ENCODE results near the gene ESR2.
"Not testable (repeated sequence)": the region's sequence is repeated elsewhere in the genome, so short reads cannot be mapped to it uniquely, and the experiment has no call there.

ESR2 gene

DNA sequence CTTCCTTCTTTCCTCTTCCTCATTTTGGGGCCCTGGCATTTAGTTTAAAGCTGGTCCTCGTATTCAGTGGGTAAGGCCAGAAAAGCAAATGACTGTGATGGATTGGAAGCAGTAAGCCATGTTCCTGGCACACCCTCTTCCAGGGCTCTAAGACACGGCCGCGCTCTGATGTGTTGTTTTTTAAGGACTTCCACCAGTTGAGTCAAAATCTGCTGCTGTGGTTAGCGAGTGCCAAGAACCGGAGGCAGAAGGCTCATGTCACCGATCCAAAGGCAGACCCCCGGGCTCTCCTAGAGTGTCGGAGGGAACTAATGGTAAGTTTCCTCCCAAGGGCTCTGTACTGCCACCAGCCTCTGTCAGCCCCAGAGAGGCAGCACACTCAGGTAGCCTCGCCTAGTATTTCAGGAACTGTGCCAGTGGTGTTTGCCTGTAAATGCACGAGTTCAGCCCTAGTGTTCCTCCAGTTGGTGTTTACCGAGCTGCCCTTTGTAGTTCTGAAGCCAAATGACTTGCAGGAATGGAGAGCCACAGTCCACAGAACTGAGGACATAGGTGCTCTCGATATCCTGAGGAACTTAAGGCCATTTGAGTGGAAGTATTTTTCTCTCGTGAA is 72.7 kb downstream of the ESR2 start:
- DNase-seq (ENCODE audit: low read depth): no peak

DNA sequence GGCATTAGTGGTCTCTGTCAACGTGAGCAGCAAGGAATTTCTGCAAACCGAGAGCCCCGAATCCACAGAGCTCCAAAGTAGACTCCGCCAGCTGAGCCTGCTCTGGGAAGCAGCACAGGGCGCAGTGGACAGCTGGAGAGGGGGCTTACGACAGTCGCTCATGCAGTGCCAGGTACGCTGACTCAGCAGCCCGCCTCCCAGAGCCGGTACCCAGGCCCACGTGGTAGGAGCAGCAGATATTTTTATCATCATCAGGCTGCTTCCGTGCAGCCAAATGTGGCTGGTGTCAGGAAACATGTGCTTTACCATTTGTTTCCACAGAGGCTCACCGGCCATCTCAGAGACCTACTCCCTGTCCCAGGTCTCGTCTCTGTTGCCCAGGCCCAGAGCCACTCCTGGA is 73.7 kb downstream of the ESR2 start:
- no peak for DNase-seq (ENCODE audit: low read depth)

DNA sequence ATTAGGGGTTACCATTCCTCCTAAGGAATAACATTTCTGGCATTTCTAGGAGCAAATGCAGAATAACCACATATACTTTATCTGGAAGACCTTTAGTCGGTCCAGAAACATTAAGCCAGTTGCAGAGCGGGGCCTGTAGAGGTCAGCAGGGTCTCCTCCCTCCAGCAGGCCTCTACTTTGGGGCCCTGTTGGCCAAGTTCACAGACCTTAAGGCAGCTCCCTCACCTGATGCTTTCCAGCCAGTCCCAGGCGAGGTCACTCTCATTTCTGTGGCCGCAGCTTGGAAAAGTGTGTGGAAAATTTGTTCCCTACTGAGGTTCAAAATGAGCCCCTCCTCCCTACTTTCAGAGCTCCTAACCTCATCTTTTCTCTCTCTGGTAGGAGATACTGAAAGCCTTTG is 74.1 kb downstream of the ESR2 start:
- no peak for DNase-seq (ENCODE audit: low read depth)

DNA sequence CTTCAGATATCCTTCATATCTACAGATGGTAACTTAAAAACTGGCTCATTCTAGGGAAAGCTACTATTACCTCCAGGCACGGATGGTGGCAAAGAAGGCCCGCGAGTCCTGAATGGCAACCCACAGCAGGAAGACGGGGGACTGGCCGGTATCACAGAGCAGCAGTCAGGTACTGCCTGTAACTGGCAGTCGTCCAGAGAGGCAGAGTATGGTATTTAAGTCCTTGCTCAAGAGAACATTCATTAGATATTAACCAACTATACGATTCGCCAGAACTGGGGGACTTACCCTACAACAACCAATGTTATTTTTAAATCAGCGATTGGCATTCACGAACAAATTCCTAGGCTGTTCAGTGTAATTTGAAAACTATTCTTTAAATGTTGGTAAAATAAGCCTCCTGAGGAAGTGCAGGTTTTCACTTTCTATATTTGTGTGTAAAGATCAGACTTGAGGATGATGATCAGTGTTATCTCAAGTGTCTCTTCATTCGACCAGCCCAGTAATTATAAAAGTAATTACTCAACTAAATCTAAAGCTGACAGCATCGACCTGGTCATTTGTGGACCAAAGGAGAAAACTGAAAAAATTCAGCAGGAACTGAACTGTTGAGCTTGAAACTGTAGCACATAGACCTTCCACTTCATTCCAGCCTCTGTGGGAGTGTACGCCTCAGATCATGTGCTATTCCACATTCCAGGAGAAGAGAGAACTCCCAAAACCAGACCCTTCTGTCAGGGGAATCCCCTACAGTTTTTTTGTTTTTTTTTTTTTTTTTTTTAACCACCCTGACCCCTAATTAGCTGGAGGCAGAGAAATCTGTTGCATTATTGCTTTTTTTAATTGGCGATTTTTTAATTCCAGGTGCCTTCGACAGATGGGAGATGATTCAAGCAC is 75.6 kb downstream of the ESR2 start:
- DNase-seq (ENCODE audit: low read depth): no peak

DNA sequence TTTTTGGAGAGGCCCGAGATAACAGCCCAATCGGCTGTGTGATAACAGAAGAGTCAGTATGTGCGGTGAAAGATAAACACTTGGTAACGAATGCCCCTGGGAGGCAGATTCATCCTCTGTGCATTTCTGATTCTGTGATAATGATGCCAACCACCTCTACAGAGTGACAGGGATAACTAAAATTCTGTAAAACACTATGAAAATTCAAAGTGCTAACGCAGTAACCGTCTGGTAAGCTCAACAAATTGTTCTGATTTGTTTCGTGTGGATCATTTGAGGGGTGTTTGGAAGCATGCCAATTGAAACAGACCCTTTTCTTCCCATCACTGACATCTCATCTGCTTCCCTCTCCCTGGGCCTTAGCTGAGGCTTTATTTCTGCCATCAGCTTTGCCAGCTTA is 76.3 kb downstream of the ESR2 start:
- no peak for DNase-seq (ENCODE audit: low read depth)

DNA sequence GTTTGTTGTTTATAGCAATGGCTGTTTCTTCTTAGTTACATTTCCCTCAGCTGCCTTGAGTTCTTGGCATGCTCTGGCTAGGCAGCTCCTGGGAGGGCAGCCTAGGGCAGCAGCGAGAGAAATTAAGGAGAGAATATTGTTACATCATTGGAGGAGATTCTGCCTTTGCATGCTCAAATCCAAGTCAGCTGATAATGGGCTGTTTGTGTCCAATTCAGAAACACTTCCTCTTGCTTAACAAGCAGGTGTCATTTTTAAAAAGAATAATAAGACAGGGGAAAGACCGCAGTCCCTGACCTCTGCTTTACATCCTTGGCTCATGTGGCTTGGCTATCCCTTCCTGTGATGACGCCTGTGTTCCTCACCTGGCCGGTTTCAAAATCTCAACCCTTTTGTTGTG is 76.9 kb downstream of the ESR2 start:
- no peak for DNase-seq (ENCODE audit: low read depth)

DNA sequence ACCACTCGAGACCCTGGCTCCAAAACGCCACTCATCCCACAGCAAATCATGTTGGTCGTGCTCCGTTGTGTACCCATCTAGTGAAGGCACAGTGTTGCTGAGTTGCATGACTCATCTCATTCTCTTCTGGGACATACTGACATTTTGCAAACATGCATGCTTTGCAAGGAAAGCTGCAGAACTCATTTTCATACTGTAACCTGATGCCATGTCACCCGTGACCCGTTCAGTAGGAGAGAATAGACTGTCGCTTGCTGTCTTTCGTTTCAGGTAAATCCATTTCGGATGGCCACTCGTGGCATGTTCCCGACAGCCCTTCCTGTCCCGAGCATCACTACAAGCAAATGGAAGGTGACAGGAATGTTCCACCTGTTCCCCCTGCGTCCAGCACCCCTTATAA is 78.2 kb downstream of the ESR2 start:
- no peak for DNase-seq (ENCODE audit: low read depth)

DNA sequence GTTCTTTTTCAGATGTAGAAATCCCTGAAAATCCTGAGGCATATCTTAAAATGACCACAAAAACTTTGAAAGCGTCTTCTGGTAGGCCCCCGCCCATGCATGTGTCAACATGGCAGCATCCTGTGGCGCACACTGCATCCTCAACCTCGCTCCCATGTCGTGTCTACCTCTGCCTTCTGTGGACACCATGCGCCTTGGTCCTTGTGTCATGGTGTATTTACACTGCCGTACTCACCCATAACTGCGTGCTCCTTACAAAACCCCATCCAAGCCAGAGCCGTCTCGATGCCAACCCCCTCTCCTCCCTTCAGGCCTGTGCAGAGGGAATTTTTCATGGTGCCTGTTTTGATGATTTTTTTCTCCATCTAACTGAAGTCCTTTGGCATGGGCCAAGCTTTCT is 78.9 kb downstream of the ESR2 start:
- DNase-seq (ENCODE audit: low read depth): no peak

DNA sequence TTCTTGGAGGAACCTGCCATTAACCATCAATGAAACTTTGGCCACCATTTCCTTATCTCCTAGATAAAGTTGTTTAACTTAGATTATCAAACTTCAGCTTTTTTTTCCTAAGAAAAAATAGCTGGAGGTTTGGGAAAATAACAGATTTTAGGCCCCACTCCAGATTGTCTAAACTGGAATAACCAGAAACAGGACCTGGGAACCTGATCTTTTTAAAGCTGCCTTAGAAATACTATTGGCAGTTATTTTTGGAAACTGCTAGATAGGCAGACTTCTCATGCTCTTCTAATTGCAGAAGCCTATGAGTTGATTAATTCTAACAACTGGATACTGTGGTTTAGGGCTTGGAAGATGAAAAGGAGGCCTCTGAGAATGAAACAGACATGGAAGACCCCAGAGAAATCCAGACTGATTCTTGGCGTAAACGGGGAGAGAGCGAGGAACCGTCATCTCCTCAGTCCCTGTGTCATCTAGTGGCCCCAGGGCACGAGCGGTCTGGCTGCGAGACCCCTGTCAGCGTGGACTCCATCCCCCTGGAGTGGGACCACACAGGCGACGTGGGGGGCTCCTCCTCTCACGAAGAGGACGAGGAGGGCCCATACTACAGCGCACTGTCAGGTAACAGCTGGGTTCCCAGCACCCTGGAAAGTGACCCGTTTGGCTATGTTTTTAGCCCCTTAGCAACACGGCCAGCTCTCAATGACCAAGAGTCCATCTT is 80.2 kb downstream of the ESR2 start:
- DNase-seq (ENCODE audit: low read depth): no peak

DNA sequence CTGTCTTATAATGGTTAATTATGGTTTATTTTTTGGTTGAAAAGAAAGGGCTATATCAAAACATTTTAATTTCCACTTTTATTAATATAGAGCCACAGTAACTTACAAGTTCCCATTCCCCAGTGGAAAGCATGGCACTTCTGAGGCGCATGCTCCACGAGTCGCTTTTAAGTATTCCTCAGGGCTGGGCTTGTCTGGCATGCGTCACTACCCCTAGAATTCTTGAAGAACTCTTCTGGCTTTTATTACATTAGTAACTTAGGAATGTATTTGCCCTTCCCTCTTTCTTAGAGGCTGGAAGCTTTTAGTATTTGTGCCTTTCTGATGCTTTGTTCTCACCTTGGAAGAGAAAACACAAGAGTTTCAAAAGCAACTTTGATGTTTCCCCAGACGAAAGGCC is 81.1 kb downstream of the ESR2 start:
- no peak for DNase-seq (ENCODE audit: low read depth)

DNA sequence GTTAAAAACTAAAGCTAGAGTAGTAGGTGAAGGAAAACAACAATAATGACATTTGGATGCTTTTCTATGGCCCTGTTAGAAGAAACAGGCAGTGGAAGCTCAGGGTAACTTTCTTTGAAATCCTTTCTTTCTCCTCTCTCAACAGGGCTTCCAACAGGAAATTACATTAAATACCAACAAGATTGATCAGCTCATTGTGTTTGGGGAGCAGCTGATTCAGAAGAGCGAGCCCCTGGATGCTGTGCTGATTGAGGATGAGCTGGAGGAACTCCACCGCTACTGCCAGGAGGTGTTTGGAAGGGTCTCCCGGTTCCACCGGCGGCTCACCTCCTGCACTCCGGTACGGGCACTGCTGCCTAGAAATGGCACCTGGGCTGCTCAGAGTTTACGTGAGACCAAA is 81.5 kb downstream of the ESR2 start:
- DNase-seq (ENCODE audit: low read depth): no peak

DNA sequence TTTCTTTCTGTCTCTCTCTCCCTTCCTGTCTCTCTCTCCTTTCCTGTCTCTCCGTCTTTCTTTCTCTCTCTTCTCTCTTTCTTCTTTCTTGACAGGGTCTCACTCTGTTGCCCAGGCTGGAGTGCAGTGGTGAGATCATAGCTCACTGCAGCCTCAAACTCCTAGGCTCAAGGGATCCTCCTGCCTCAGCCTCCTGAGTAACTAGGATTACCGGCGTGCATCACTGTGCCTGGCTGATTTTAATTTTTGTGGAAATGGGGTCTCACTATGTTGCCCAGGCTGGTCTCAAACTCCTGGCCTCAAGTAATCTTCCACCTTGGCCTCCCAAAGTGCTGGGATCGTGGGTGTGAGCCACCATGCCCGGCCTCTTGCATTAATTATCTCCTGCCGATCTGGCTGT is 83.3 kb downstream of the ESR2 start:
- not testable (repeated sequence) for DNase-seq (ENCODE audit: low read depth)

DNA sequence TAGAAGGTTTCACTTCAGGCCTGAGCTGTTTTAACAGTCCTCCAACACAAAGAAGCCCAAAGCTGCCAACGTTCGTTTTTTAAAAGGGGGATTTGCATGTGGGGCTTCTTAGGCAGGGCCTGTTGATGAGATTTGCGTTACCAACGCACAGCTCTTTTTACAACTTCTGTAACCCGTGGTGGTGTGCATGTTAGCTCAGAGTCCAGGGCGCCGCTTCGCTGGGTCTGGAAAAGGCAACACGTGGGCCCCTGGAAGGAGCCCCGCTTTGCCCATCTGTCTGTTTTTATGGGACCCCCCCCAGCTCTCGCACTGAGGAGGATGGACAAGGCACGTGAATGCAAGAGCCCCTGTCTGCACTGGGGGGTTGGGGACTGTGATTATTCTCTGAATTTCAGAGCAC is 84.0 kb downstream of the ESR2 start:
- DNase-seq (ENCODE audit: low read depth): no peak

DNA sequence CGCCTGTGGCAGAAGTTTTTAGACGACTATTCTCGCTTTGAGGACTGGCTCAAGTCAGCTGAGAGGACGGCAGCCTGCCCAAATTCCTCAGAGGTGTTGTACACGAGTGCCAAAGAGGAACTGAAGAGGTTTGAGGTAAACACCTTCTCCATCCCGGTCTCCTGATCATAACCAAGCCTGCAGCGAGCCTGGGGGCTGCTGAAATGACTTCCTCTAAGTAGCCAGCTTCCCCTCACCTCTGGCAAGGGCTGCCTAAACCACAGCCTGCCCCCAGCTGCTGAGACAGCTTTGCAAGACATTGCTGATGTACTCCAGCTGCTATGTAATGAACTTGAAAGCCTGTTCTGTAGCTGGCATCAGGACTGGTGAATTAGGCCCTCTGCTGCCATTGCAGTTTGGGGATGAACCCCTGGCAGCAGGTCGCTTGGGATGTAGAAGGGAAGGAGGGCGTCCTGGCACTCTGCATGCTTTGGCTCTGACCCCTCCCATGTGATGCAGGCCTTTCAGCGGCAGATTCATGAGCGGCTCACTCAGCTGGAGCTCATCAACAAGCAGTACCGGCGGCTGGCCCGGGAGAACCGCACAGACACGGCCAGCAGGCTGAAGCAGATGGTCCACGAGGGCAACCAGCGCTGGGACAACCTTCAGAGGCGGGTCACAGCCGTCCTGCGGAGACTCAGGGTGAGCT is 84.6 kb downstream of the ESR2 start:
- DNase-seq (ENCODE audit: low read depth): no peak

DNA sequence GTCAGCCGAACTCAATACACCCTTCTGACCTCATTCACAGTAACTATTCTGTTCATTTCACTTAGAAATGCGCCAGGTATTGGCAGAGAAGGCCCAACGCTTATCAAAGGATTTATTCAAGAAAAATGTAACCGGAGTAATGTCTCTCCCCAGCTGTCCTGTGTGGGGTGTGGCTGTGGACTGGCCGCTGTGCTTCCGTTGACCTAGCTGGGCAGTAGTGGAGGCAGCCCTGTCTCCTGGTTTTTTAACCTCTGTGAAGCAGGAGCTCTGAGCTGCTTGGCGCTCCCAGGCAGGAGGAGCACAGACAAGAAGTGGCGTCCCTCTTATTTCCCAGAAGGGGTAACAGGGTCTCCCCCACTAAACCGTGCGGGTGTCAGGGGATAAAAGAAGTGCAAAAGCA is 85.2 kb downstream of the ESR2 start:
- DNase-seq (ENCODE audit: low read depth): no peak

DNA sequence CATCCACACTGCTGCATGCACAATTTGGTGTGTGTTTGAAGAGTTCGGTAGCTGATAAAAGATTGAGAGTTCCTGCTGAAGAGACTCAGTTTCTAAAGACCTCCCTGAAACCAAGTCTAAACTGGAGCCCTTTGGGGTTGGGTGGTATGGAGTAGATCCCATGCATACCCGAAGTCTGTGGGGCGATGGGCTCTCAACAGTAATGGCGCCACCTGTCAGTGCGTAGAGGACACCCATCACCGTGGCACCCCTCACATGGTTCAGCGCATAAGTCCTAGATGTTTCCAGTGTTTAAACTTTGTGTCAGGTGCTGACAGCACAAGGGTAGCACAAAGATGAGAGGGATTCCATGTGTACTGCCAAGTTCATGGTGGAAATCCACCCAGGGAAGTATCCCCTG is 85.9 kb downstream of the ESR2 start:
- DNase-seq (ENCODE audit: low read depth): no peak

DNA sequence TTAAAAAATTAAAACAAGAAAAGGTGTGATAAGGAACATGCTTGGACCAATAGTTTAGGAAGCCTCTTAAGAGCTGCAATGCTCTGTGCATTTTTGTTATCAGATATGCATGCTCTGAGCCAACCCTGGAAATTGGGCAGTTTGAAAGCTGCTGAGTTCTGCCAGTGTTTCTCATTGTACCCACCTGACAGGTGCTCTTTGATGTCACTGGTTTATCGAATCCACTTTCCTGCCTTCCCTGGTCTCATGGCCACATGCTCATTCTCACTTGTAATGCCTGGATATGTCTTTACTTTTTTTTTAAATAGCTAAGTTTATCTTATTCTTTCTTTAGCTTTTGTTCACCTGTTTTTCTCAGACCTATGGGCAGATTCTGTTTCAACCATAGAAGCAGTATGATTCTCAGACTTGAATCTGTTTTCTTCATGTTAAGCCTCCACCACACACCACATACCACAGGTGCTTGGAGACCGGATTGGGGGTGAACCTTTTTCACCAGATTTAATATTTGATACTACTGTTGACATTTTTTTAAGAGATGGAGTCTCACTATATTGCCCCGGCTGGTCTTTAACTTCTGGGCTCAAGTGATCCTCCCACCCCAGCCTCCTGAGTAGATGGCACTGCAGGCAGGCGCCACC is 90.7 kb downstream of the ESR2 start:
- DNase-seq (ENCODE audit: low read depth): no peak

DNA sequence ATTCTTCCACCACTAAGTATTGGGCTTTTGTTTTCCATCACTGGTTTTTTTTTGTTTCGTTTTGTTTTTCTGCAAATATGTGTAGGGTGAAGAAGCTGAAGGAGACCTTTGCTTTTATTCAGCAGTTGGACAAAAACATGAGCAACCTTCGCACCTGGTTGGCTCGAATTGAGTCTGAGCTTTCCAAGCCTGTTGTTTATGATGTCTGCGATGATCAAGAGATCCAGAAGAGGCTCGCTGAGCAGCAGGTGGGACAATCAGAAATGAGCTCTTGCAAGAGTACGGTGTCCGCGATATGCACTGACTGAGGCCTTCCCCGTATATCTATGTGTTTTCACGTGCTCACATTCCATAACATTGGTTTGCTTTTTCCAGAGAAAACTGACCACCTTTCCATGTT is 91.5 kb downstream of the ESR2 start:
- no peak for DNase-seq (ENCODE audit: low read depth)

DNA sequence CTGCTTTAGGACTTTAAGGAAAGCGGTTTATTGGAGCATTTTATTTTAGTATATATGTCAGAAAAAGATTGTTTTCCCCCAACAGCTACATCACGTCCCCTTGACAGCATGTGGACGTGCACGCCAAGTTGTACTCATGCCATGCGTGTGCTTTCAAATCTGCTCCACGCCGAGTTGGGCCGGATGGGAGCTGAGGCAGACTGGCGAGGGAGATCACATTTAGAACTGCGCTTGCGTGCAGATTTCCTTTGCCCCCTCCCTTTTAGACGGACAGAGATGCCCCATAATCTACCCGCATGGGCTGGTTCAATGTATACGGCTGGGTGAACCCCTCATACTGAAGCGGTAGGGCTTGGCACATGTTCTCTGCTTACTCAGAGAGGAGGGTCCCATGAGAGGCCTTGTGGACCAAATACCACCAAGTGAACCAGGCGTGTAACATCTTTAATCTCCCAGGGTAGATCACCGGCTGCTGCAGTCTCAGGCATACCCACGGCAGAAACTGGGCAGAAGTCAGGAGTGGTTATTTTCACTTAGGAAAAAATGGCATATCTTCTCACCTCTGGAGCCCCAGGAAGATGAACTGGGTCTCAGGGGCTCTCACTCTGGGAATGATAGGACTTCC is 92.1 kb downstream of the ESR2 start:
- DNase-seq (ENCODE audit: low read depth): no peak

DNA sequence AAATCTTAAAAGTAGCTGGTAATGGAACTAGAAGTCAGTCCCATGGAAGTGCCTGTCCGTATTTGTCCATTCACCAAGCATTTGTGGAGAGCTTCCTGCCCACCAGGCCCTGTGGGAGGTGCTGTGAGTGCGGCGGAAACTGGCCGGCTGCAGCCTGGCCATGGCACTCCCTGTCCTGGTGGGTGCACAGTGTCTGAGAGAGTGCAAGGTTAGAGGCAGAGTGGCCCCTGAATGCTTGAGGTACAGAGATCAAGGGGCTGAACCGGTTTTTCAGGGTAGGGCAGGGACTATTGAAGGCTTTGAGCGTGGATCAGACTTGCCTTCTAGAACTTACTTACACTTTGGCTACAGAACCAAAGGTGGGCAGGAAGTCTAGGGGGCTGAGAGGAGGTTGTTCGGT is 92.9 kb downstream of the ESR2 start:
- DNase-seq (ENCODE audit: low read depth): no peak

DNA sequence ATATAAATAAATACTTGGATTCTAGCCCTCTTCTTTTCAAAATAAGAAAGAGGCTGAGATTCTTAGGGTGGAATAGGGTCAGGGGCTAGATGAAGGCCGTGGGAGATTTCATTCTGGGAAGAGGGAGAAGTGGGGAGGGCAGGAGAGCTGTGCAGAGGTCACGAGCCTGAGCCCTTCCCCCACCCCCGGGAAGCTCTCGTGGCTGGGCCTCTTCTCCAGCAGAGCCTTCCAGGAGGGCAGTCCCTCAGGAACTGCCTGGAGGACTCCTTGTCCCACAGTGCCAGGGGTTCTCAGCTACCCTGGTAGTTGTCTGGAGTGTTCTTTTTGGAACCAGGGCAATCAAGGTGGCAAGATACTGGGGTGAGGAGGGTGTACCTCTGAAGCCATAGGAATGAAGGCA is 94.0 kb downstream of the ESR2 start:
- DNase-seq (ENCODE audit: low read depth): no peak

DNA sequence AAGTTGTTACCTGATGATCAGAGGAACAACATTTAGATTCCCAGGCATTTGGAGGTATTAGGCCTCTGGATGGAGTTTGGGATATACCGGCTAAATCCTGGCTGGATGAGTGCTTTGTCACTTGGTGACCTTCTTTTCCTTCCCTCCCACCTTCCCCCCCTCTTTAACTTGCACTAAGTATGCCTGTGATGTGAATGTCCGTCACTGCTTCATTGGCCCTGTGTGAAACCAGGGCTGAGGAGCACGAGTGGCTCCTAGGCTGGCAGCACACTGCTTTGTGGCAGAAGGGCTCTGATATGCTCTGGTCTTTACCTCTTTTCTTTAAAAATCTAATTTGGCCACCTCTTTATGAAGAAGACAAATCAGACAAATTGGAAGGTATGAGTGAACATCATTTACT is 95.7 kb downstream of the ESR2 start:
- DNase-seq (ENCODE audit: low read depth): no peak

All from activated T-cell treated with anti-CD3 and anti-CD28 coated beads for 1 hour (primary cell).